ENCODE results near the gene STARD10.
"Not testable (repeated sequence)": the region's sequence is repeated elsewhere in the genome, so short reads cannot be mapped to it uniquely, and the experiment has no call there.

STARD10 gene

DNA sequence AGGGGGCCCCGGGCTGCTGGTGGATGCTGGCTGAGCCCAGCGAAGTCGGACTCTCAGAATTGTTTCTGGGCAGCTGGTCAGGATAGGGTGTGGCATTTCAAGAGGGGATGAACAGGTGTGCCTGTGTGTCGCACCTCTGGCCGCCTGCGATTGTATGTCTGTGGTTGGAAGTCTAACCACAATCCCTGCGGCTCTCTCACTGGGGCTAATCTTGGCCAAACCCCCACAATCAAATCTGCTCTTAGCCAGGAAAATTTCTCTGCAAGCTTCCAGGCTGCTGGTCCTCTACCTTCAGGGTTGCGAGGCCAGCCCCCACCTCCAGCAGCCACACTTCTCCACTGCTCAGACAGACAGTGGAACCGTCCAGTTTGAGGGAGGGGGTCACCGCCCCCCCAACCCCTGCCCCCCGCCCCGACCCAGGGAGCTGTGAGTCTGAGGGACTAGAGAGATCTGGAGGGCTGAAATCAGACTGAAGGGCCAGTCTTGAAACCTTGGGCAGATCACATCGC, 21.3 kb upstream of the STARD10 start:
- peak overlapping the region; percentile 91; the same call in 1 of the 2 replicates for H3K27ac ChIP-seq (ENCODE audit: low read depth, low read length)
- H3K36me3 ChIP-seq (ENCODE audit: insufficient read depth, low read length), result peaks cover 5% of the 10 kb centered on the region; the same call in 1 of the 2 replicates
- peaks cover 13% of the 10 kb centered on the region for H3K4me1 ChIP-seq (ENCODE audit: insufficient read depth, low read length)
- H3K27me3 ChIP-seq (ENCODE audit: insufficient read depth, low read length), result peaks cover 4% of the 10 kb centered on the region; the same call in 1 of the 2 replicates
- H3K9ac ChIP-seq (ENCODE audit: low read depth, low read length), result peak overlapping the region; percentile 96
- H3K9me3 ChIP-seq (ENCODE audit: insufficient read depth, low read depth, low read length), result no peaks in the 10 kb centered on the region
- WGBS, result 54% methylated on average over 13 of the region's 13 CpGs
- peak overlapping the region; percentile 81 for H3K4me3 ChIP-seq (ENCODE audit: low read length)

DNA sequence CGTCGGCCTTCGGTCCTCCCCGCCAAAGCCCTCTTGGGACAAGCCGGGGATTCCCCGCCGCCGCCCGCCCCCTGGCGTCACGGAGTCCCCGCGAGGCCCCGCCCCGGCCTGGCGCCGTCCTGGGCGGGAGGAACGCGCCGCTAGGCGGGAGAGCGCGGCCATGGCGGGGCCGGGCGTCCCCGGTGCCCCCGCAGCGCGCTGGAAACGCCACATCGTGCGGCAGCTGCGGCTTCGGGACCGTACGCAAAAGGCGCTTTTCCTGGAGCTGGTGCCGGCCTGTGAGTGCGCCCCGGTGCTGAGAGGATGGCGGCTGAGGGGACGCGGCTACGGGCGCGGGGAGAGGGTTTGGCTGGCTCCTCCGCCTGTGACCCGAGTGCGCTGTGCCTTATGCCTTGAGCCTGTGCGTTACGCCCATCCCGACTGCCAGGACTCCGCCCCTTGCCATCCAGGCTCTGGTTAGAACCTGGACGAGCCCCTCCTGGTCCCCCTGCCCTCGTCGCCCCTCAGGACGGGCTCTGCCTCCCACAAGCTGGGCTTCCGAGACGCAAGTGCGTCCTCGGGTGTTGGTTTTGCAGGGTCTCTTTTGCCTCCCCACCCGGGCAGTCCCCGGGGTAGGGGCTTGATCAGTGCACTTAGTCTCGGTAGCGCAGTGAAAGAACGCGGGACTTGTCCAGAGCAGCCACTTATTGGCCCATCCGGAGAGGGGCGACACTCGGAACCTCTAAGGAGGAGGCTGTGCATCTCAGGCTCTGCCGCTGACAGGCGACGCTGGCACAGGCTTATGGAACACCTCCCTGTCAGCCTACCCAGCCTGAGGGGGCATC, 20.7 kb upstream of the STARD10 start, which contains the start of gene ATG16L2:
TSS of gene ATG16L2 (plus strand) at position 126 of the 824 bp plus-strand sequence. CDS start at position 161, 35 bp downstream.
- H3K4me3 ChIP-seq (ENCODE audit: low read length), result peak within 1 kb of the TSS; percentile 81
- peaks cover 13% of the 10 kb centered on the region for H3K4me1 ChIP-seq (ENCODE audit: insufficient read depth, low read length)
- under 1% methylated on average over 75 of the region's 75 CpGs for WGBS
- 0 out of 2 replicates have a peak, but pooled peaks cover 5% of the 10 kb centered on the region for H3K36me3 ChIP-seq (ENCODE audit: insufficient read depth, low read length)
- peaks cover 4% of the 10 kb centered on the region; the same call in 1 of the 2 replicates for H3K27me3 ChIP-seq (ENCODE audit: insufficient read depth, low read length)
- H3K27ac ChIP-seq (ENCODE audit: low read depth, low read length), result peak within 1 kb of the TSS; percentile 91
- H3K9me3 ChIP-seq (ENCODE audit: insufficient read depth, low read depth, low read length), result no peaks in the 10 kb centered on the region
- peak within 1 kb of the TSS; percentile 96 for H3K9ac ChIP-seq (ENCODE audit: low read depth, low read length)

DNA sequence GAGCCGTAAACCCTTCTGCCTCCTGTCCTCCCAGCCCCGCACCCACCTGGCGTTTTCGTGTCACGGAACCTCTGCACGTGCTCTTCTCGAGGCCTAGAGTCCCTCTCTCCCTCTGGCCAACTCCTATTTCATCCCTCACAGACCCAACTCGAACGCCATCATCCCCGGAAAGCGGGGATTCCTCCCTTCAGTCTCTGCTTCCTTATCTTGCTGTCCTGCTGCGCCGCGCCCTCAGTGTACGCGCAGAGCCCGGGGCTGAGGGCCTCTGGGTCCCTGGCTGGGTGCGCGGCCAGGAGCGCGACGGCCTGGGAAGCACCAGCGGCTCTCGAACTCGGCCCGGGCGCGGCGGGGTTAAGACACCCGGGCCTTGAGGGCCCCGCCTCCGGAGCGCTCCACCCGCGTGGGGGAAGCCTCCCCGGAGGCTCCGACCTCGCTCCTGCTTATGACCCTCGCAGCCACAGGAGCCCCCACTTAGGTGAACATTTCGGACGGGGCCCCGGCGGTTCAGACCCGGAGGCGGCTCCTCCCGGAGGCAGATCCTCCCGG, 20.0 kb upstream of the STARD10 start:
- Histone ChIP-seq H3K36me3 (ENCODE audit: insufficient read depth, low read length) (peaks cover 10% of the 10 kb centered on the region), H3K27ac (ENCODE audit: low read depth, low read length) (peak overlapping the region; percentile 91), H3K4me3 (ENCODE audit: low read length) (peak overlapping the region; percentile 81), H3K27me3 (ENCODE audit: insufficient read depth, low read length) (peaks cover 4% of the 10 kb centered on the region; the same call in 1 of the 2 replicates), H3K4me1 (ENCODE audit: insufficient read depth, low read length) (peaks cover 13% of the 10 kb centered on the region), H3K9me3 (ENCODE audit: insufficient read depth, low read depth, low read length) (no peaks in the 10 kb centered on the region), H3K9ac (ENCODE audit: low read depth, low read length) (peak overlapping the region; percentile 96)
- WGBS, result 2% methylated on average over 47 of the region's 47 CpGs

DNA sequence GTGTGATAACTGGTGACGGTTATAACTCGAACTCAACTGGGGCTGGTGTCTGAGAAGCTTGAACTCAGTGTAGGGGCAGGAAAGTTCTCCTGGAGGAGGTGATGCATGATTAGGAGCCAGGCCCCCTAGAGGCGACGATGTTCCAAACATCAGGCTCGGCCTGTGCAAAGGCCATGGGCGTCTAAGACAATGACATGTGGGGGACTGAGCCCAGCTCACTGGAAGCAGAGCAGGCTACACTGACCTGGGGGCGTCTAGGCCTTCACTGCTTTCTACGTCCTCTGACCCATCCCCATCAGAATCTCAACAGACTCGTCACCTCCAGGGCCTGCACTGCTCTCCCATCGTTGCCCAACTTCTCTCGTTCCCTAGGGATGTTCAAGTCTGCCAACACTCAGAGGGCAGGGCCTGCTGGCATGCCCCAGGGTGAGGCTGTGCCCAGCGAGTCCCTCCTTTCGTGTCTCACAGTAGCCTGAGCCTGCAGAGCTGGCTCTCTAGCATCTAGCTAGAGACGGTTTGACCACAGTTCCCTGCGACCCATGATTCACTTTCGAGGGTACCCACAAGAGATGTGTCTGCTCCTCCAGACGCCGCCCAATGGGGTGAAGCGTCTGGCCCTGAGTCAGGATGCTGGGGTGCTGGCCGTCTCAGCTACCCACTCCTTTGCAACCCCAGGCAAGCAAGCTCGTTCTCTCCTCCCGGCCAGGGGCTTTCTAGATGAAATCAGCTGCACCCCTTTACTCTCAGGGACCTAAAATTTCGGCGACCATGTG, 19.3 kb upstream of the STARD10 start:
- Histone ChIP-seq H3K9me3 (ENCODE audit: insufficient read depth, low read depth, low read length) (no peaks in the 10 kb centered on the region), H3K27ac (ENCODE audit: low read depth, low read length) (no peak overlapping the region), H3K36me3 (ENCODE audit: insufficient read depth, low read length) (peaks cover 5% of the 10 kb centered on the region), H3K4me3 (ENCODE audit: low read length) (peak overlapping the region; percentile 81), H3K27me3 (ENCODE audit: insufficient read depth, low read length) (peaks cover 4% of the 10 kb centered on the region; the same call in 1 of the 2 replicates), H3K9ac (ENCODE audit: low read depth, low read length) (peak overlapping the region; percentile 96; the same call in 1 of the 2 replicates), H3K4me1 (ENCODE audit: insufficient read depth, low read length) (peaks cover 13% of the 10 kb centered on the region)
- WGBS, result 53% methylated on average over 24 of the region's 24 CpGs

DNA sequence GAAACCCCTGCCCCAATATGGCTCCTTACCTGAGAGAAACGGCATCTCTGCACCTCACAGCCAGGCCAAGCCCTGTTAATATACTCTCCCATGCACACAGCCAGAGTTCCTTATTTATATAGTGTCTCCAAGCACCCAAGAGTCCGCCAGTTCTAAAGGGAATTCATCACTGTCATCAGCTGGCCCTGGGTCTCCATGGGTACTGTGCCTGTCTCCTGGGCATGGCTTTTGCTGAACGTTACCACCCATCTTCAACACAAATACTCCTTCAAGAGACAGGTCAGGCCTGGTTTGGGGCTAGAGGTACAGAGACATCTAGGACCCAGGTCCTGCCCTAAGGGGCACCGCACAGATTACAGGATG, 18.7 kb upstream of the STARD10 start:
- H3K9ac ChIP-seq (ENCODE audit: low read depth, low read length), result no peak overlapping the region
- peaks cover 5% of the 10 kb centered on the region for H3K36me3 ChIP-seq (ENCODE audit: insufficient read depth, low read length)
- peak overlapping the region; percentile 81; the same call in 1 of the 2 replicates for H3K4me3 ChIP-seq (ENCODE audit: low read length)
- H3K27me3 ChIP-seq (ENCODE audit: insufficient read depth, low read length), result peaks cover 4% of the 10 kb centered on the region; the same call in 1 of the 2 replicates
- H3K9me3 ChIP-seq (ENCODE audit: insufficient read depth, low read depth, low read length), result no peaks in the 10 kb centered on the region
- 91% methylated on average over 4 of the region's 4 CpGs for WGBS
- H3K4me1 ChIP-seq (ENCODE audit: insufficient read depth, low read length), result peaks cover 13% of the 10 kb centered on the region
- H3K27ac ChIP-seq (ENCODE audit: low read depth, low read length), result no peak overlapping the region

DNA sequence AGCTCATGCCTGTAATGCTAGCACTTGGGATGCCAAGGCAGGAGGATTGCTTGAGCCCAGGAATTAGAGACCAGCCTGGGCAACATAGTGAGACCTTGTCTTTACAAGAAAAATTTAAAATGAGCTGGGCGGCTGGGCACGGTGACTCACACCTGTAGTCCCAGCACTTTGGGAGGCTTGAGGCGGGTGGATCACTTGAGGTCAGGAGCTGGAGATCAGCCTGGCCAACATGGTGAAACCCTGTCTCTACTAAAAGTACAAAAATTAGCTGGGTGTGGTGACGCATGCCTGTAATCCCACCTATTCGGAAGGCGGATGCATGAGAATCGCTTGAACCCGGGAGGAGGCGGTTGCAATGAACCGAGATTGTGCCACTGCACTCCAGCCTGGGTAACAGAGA, 17.8 kb upstream of the STARD10 start:
- H3K9ac ChIP-seq (ENCODE audit: low read depth, low read length); H3K36me3 ChIP-seq (ENCODE audit: insufficient read depth, low read length); H3K27ac ChIP-seq (ENCODE audit: low read depth, low read length); H3K9me3 ChIP-seq (ENCODE audit: insufficient read depth, low read depth, low read length); H3K27me3 ChIP-seq (ENCODE audit: insufficient read depth, low read length); H3K4me3 ChIP-seq (ENCODE audit: low read length): not testable (repeated sequence)
- WGBS, result 95% methylated on average over 10 of the region's 10 CpGs
- H3K4me1 ChIP-seq (ENCODE audit: insufficient read depth, low read length), result peaks cover 13% of the 10 kb centered on the region

DNA sequence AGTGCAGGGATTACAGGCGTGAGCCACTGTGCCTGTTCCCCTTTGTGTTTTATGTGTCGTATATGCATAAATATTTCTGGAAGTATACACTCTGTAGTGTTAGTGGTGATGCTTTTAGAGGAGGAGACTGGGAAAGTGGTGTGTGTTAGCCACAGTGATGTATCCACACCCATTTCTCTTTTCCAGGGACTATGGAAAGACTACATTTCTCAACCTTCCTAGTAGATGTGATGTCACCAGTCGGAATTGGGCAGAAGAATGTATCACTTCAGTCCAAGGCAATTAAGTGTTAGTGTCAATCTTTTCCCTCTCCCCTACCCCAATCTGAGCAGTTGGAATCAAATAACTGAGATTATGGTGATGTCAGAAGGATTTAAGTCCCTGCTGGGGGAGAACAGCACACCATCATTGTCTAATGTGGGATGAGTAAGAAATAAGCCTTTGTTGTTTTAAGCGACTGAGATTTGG, 14.5 kb upstream of the STARD10 start:
- peaks cover 3% of the 10 kb centered on the region; the same call in 1 of the 2 replicates for H3K27me3 ChIP-seq (ENCODE audit: insufficient read depth, low read length)
- no peak overlapping the region for H3K27ac ChIP-seq (ENCODE audit: low read depth, low read length)
- H3K36me3 ChIP-seq (ENCODE audit: insufficient read depth, low read length), result peaks cover 5% of the 10 kb centered on the region
- H3K4me3 ChIP-seq (ENCODE audit: low read length), result no peak overlapping the region
- H3K4me1 ChIP-seq (ENCODE audit: insufficient read depth, low read length), result peaks cover 7% of the 10 kb centered on the region; the same call in 1 of the 2 replicates
- WGBS, result 89% methylated on average over 4 of the region's 4 CpGs
- no peaks in the 10 kb centered on the region for H3K9me3 ChIP-seq (ENCODE audit: insufficient read depth, low read depth, low read length)
- no peak overlapping the region for H3K9ac ChIP-seq (ENCODE audit: low read depth, low read length)

DNA sequence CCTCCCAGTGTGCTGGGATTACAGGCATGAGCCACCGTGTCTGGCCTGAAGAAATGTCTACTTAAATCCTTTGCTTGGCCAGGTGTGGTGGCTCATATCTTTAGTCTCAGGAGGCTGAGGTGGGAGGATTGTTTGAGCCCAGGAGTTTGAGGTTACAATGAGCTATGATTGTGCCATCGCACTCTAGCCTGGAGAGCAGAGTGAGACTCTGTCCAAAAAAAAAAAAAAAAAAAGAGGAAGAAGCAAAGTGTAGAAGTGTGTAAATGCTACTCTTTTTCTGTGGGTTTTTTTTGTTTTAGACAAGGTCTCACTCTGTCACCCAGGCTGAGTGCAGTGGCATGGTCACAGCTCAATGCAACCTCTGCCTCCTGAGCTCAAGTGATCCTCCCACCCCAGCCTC, 13.9 kb upstream of the STARD10 start:
- Histone ChIP-seq H3K9ac (ENCODE audit: low read depth, low read length) (no peak overlapping the region), H3K4me3 (ENCODE audit: low read length) (no peak overlapping the region), H3K27ac (ENCODE audit: low read depth, low read length) (no peak overlapping the region), H3K27me3 (ENCODE audit: insufficient read depth, low read length) (no peaks in the 10 kb centered on the region), H3K36me3 (ENCODE audit: insufficient read depth, low read length) (peaks cover 5% of the 10 kb centered on the region), H3K9me3 (ENCODE audit: insufficient read depth, low read depth, low read length) (no peaks in the 10 kb centered on the region), H3K4me1 (ENCODE audit: insufficient read depth, low read length) (peaks cover 6% of the 10 kb centered on the region; the same call in 1 of the 2 replicates)
- 92% methylated on average over 2 of the region's 2 CpGs for WGBS

DNA sequence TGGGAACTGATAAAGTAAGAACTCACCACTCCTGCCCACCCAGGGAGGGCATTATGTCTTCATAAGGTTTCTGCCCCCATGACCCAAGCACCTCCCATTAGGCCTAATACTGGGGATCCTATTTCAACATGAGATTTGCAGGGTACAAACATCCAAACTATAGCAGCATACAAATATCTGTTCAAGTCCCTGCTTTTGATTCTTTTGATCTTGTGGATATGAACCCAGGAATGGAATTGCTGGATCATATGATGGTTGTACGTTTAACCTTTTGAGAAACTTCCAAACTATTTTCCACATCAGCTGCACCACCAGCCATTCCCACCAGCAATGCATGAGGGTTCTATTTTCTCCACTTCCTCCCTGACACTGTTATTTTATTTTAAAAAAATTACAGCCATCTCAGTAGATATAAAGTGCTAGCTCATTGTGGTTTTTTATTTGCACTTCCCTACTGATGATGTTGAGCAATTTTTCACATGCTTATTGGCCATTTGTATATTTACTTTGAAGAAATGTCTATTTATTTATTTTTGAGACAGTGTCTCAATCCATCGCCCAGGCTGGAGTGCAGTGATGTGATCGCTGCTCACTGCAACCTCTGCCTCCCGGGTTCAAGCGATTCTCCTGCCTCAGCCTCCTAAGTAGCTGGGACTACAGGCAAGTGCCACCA, 13.3 kb upstream of the STARD10 start:
- Histone ChIP-seq H3K27ac (ENCODE audit: low read depth, low read length) (no peak overlapping the region), H3K4me3 (ENCODE audit: low read length) (no peak overlapping the region)
- WGBS, result 100% methylated on average over 5 of the region's 5 CpGs

DNA sequence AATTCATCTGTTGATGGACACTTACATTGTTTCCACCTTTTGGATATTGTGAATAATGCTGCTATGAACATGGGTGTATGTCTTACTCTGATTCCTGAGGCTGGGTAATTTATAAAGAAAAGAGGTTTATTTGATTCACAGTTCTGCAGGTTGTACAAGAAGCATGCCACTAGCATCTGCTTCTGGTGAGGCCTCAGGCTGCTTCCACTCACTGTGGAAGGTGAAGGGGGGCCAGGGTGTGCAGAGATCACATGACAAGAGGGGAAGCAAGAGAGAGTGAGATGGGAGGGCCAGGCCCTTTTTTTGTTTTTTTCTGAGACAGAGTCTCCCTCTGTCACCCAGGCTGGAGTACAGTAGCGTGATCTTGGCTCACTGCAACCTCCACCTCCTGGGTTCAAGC, 12.5 kb upstream of the STARD10 start:
- not testable (repeated sequence) for H3K36me3 ChIP-seq (ENCODE audit: insufficient read depth, low read length); H3K27me3 ChIP-seq (ENCODE audit: insufficient read depth, low read length); H3K27ac ChIP-seq (ENCODE audit: low read depth, low read length); H3K4me1 ChIP-seq (ENCODE audit: insufficient read depth, low read length); H3K9ac ChIP-seq (ENCODE audit: low read depth, low read length); H3K4me3 ChIP-seq (ENCODE audit: low read length); H3K9me3 ChIP-seq (ENCODE audit: insufficient read depth, low read depth, low read length)
- 95% methylated on average over 1 of the region's 1 CpG for WGBS

More for the DNA sequence above, 13.3 kb upstream of the STARD10 start:
- H3K9ac ChIP-seq (ENCODE audit: low read depth, low read length), result no peak overlapping the region
- no peaks in the 10 kb centered on the region for H3K9me3 ChIP-seq (ENCODE audit: insufficient read depth, low read depth, low read length)
- H3K36me3 ChIP-seq (ENCODE audit: insufficient read depth, low read length), result peaks cover 5% of the 10 kb centered on the region
- H3K4me1 ChIP-seq (ENCODE audit: insufficient read depth, low read length), result no peaks in the 10 kb centered on the region; the same call in 1 of the 2 replicates
- H3K27me3 ChIP-seq (ENCODE audit: insufficient read depth, low read length), result no peaks in the 10 kb centered on the region
